Skeletal muscle cell (primary cell): ENCODE results near the gene CAMK2A.
A peak's percentile ranks its signal among the peaks of the same experiment; 100 is the strongest.

Experiments
- DNase-seq: peaks from one replicate; pipeline ENCODE4 v3.0.0-alpha.2; 2010; ENCODE audit warnings: low read depth
- H3K4me3 ChIP-seq: 2 replicates; pipeline ENCODE4 v1.5.1; 2011; ENCODE audit warnings: low read depth, mild to moderate bottlenecking, control low read depth, low read length, moderate library complexity

CAMK2A gene

DNA sequence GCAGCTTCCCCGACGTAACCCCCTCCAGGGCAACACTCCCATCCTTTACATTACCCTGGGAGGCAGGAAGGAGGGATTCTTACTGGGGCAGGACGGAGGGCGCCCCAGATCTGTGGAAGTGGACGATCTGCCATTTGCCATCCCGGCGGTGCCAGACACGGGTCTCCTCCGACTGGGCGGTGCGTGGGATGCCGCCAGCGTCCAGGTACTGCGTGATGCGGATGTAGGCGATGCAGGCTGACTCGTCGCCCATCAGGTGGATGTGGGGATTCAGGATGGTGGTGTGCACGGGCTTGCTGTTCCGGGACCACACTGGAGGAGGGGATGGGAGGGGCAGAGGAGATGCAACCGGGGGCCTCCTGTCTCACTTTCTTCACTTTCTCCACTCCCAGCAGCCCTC is 66.7 kb downstream of the CAMK2A start:
- no peak for DNase-seq
- H3K4me3 ChIP-seq, result no peak overlapping the region

GRCh38 chr5:150221471-150221870 is 68.1 kb downstream of the CAMK2A start:
- no peak overlapping the region for H3K4me3 ChIP-seq
- DNase-seq, result no peak

DNA sequence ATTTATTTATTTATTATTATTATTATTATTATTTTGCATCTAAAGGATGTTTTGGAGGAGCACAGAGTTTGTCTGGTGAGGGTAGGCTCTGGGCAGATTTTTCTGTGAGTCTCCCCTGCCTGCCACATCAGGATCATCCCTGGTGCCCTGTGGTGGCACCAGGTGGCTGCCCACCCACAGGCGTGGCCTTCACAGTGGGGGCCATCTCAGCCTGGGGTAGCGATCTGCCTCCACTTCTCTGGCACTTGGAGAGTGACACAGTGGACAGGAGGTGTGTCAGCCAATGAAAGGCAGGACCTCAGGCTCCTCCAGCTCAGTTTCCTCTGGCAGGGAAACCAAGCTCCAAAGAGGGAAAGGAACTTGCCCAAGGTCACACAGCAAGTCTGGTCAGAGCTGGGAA is 69.7 kb downstream of the CAMK2A start:
- H3K4me3 ChIP-seq, result no peak overlapping the region
- DNase-seq, result no peak

DNA sequence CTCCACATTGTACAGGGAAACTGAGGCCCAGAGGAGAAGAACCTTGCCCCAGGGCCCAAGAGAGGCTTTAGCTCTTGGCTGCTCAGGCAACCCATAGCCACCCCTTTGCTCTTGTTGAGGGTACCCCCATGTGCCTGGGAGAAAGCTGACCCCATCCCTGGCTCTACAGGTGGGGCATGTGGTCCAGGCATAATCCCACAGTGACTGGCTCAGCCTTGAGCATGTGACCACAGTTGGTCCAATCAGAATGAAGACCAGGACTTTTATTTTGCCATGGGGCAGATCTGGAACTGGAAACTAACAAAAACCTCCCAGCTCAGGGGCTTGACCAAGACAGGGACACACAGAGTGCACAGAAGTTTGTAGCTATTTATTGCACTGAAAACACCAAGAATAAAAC is 70.4 kb downstream of the CAMK2A start:
- DNase-seq, result no peak
- H3K4me3 ChIP-seq, result no peak overlapping the region

DNA sequence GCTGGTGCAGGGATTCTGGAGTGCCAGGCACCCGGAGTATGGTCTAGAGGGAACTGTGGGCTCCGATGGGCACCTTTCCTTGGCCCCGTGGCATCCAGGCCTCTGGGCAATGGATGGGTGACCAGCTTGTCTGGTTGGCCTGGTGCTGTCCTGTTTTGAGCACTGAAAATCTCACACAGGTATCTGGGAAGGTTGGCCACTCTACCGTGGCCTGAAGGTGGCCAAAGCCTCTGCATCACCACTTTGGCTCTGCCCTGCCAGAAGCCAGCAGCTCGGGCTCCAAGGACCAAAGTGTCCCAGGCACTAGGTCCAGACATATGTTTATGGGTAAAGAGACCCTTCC is 70.9 kb downstream of the CAMK2A start:
- H3K4me3 ChIP-seq, result no peak overlapping the region
- no peak for DNase-seq

DNA sequence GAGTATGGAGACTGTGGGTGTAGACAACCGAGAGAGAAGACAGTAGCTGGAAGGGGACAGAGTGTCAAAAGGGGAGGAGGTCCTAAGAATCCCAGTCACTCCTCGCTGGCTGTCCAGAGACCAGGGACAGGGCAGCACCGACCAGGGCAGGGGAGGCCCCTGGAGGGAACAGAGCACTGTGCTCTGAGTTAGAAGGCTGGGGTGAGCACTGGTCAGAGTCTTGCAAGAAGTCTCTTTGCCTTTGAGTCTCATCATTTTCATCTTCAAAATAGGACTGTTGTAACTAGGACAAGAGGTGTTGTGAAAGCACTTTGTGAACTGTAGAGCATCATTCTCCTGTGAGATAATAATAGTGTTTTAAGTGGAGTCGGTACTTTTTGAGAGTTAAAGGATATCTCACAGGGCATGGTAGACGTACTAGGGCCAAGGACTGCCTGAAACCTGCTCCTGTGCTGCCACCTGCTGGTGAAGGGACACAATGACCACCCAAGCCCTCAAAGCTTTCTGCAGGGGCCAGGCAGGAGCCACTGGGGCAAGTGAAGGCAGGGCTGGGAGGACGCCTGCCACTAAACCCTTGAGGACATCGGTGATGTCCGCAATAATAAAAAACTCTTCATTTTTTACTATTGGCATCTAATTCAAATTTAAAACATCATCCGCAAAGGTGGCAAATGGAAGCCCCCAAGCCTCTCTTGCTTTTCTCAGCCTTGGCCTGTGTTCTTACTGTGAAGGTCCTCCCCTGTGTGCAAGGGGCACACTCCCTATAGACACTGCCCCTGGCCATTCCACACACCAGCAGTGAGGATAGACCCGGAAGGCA is 71.5 kb downstream of the CAMK2A start:
- H3K4me3 ChIP-seq, result no peak overlapping the region
- peak; percentile 43 for DNase-seq

GRCh38 chr5:150217038-150217437 is 72.5 kb downstream of the CAMK2A start:
- DNase-seq, result no peak
- H3K4me3 ChIP-seq, result no peak overlapping the region

DNA sequence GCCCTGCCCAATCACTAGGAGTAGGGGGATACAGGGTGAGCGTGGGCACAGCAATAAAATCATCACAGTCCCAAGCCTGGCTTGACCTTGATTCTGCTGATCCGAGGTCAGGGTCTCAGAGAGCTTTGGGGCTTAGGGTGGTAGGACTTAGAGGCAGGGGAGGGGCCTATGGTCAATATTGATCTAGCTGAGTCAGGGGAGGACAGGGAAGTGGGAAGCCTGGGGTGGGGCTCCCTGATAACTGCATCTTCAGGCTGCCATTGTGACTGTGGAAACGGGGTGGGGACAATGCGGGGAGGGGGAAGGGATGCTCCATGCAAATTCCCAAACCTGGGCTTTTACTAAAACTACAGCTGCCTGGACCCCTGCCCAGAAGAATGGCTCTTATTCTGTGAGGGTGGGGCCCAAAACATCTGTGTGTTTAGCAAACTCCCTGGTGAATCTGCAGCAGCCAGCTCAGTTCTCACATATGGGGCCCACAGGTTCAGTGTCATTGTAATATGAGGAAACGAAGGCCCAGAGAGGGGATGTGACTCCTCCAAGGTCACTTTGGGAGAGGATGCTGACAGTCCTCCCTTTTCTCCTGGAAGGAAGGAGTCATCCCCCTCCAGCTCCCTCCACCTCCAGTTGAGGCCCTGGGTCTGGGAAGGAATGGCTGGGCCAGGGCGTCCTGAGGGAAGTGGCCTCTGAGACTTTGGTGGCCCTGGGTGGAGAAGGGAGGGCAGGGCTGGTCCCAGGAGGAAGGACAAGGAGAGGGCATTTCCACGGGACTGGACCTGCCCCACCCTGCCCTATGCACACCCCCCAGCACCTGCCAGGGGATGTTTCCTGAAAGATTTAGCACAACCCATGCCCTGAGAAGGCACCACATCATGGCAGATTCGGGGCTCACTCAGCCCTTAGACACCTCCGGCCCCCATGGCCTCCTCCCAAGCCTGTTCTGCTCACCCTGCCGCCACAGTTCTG is 73.3 kb downstream of the CAMK2A start:
- no peak for DNase-seq
- no peak overlapping the region for H3K4me3 ChIP-seq

- peak; percentile 50 for DNase-seq
Measured at GRCh38 chr5:150214289-150214688, 75.3 kb downstream of the CAMK2A start.

DNA sequence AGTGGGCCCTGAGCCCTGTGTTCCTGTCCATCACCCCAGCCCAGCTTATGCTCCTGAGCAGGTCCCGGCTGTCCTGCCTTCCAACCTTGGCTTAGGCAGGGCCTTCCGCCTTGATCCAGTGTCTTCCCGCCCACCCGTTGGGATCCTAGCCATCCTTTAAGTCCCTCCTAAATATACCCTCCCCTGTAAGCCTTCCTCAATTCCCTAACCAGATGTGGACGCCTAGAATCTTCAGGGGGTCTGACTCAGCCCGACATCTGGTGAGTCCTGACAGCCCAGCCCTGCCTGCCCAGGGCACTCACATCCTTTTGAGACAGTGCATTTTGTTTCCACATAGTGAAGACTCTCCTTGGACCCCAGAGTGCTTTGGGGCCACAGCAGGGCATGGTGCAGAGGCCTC is 76.0 kb downstream of the CAMK2A start:
- H3K4me3 ChIP-seq, result no peak overlapping the region
- DNase-seq, result peak; percentile 76

More at GRCh38 chr5:150214289-150214688, 75.3 kb downstream of the CAMK2A start:
- H3K4me3 ChIP-seq, result no peak overlapping the region

DNA sequence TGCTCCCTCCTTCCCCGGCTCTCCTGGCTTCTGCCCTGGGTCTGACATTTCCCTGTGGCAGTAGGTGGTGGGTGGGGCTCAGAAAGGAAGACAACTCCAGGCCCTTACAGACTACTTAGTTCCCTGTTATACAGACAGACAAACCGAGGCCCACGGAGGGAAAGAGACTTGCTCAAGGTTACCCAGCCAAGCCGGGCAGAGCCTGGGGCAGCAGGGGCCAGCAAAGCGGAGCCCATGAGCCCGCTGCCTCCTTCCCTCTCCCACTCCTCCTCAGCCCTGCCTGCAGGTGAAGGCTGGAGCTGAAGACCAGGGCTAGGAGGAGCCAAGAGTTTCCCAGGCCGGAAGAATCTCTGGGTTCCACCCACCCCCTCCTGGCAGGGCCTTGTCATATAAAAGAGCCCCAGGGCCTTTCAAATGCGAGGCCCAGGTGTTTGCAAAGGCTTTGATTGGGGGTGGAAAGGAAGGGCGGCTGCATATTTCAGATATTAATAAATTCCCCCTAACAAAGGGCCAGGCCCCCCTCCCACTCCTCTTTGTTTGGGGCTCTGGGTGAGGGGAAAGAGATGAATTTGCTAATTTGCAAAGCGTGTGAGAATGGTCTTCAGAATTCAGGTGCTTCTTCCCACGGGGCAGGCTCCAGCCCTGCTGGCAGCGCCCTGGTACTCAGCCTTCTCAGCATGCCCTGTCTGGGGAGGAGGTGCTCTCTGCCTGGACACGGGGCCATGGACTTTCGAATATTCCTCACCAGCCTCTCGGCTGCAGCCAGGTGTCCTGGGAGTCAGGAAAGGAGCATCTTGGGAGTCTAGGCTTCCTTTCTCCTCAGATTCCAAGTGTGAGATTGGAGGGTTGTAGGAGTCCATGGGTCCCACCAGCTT is 78.2 kb downstream of the CAMK2A start:
- no peak overlapping the region for H3K4me3 ChIP-seq
- no peak for DNase-seq

DNA sequence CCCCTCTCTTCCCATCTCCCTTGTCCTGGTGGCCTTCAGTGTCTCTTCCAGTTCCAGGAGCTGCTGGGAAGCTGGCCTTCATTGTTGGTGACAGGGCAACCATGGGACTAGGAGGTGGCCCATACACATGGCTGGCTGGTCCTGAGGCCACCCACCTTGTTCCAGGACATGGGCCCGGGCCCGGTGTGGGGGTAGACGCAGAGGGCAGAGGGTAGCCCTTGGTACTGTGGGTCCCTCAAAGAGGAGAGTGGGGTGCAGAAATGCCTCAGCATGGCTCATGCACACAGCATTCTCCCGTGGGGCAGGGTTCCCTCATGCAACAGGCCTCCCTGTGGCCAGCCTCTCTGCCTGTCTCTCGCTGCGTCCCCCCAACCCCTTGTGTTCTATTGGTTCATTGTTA is 78.9 kb downstream of the CAMK2A start:
- no peak for DNase-seq
- H3K4me3 ChIP-seq, result no peak overlapping the region

- H3K4me3 ChIP-seq, result no peak overlapping the region
- no peak for DNase-seq
Measured at GRCh38 chr5:150209099-150209635, 80.4 kb downstream of the CAMK2A start.

DNA sequence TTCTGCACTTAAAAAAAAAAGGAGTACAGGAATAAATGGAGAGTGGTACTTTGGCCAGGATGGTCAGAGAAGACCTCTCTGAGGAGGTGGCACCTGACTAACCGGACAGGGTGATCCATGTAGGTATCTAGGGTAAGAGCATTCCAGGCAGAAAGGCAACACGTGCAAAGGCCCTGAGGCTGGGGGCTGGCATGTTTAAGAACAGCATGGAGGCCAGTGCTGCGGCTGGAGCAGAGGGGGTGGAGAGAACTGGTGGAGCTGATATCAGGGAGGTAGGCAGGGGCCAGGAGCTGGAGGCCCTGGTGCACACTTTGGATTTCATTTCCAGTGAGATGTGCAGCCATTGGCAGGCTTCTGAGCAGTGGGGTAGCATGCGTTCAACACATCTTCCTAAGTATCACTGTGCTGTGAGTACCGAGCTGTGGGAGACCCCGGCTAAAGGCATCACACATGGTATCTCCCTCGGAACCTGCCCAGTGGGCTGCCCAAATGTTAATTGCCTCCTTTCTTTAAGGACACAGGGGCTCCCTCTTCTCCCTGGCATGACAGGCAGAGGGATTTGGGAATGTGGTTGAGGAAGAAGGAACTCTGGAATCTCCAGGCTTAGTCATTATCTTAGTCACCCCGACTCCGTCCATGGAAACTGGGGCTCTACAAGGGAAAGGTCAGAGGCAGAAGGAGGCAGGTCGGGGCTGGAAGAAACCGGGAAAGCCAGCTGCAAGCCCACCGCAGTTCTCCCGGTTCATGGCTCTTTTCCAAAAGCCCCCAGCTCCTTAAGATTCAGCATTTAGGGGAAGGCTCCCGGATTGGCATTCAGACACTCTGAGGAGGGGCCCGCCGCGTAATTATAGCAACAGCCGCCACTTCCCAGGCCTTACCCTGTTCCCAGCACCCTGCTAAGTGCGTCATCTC is 81.1 kb downstream of the CAMK2A start:
- no peak for DNase-seq
- H3K4me3 ChIP-seq, result no peak overlapping the region

DNA sequence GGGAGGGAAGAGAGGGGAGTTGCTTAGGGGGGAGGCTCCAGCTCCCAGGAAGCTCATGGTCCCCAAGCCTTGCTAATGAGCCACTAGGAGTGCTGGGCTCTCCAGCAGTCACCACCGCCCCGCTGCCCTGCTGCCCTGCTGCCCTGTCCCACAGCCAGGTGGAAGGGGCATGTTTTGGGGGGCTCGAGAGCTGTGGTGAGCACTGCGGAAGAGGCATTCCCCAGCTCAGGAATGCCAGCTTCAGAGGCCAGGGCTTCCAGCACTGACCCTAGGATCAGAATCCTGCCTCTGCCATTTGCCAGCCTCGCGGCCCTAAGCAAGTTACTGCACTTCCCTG is 82.8 kb downstream of the CAMK2A start:
- no peak for DNase-seq
- H3K4me3 ChIP-seq, result no peak overlapping the region

DNA sequence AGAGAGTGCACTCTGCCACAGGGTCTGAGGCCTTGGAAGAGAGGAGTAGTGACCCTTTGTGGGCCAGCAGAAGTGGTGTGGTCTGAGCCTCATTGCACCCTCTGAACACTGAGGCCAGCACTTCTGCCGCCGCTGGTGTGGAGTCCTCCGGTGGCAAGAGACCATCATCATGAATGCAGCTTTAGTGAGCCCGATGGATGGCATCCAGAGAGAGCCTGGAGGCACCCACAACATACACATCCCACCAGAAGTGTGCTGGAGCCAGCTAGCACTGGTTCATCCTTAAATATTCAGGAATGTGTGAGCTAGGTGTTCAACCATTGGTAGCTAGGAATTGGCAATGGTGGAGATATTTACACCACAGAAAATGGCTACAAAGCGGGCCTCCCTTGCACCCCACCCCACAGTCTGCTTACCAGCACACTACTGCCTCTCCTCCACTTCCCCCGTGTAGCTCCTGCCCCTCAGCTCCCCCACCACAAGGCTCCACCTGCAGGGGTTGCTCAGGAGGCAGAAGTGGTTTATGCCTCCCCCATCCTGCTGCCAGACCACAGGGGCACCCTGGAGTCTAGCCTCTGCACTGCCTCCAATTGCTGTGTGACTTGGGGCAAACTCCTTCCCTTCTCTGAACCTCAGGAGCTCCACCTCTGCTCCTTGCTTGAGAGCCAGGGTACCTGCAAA is 83.3 kb downstream of the CAMK2A start:
- no peak for DNase-seq
- H3K4me3 ChIP-seq, result no peak overlapping the region

DNA sequence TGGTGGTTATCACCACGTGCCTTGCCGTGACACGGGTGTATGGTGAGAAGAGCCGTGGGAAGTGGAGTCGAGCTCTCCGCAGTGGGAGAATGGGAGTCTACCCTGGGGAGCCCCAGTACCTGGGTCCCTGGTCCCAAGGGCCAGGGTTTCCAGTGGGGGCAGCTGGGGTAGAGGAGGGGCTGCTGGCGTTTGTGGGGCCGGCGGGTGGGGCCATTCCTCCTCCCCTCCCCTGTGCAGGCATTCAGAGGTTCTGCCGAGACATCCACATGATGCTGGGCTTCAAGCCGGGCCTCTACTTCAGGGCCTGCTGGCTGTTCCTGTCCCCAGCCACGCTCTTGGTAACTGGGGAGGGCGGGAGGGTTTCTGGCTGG is 85.0 kb downstream of the CAMK2A start:
- no peak for DNase-seq
- H3K4me3 ChIP-seq, result no peak overlapping the region
